Endothelial cell of umbilical vein (primary cell): Measurements from ENCODE around the gene ACTR3C.

ENCODE experiments used
- EZH2 ChIP-seq: IDR thresholded peaks from 2 replicates; pipeline ENCODE4 v1.6.1; 2012; ENCODE audit warnings: borderline replicate concordance, low read depth, mild to moderate bottlenecking, moderate library complexity, low read length, inconsistent platforms; ENCODE audit not compliant: severe bottlenecking
- JUN ChIP-seq: IDR thresholded peaks from 2 replicates; pipeline ENCODE4 v1.6.1; 2011; ENCODE audit warnings: borderline replicate concordance, low read depth; ENCODE audit not compliant: insufficient read length, insufficient read depth
- POLR2A ChIP-seq: IDR thresholded peaks from 2 replicates; pipeline ENCODE4 v1.6.1; 2012; ENCODE audit warnings: low read depth, mild to moderate bottlenecking, control low read depth, low read length
- TF ChIP-seq, protein P1 (sequence below), 2 donors: IDR thresholded peaks; 1 replicate in 1 of 2; 2 replicates in 1 of 2; pipeline ENCODE4 v1.5.1; 2011; ENCODE audit warnings: low read length in 2 of 2, mild to moderate bottlenecking in 2 of 2, moderate library complexity in 2 of 2, control low read depth in 1 of 2, inconsistent platforms in 1 of 2, low read depth in 1 of 2; ENCODE audit not compliant: insufficient read depth in 1 of 2; ENCODE audit errors: extremely low read depth in 1 of 2

DNA sequence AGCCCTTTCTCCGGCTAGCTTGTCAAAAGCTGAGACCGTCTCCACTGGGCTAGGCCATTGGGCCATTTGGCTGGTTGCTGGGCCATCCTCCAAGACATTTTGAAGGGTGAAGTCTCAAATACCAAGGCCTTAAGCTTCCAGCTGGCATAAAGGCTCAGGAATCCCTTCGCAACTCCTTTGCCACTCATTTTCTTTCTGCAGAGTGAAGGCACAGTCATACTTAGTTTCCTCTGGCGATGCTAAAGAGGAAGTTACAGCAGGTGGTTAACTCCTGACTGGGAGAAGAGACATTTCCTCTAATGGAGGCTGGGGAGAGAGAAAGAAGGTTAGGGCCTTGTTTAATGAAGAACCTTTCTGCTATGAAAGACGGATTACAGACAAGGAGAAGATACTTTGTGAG is 40.5 kb upstream of the ACTR3C start:
- no peak for TF ChIP-seq JUN
- TF ChIP-seq, protein P1, sequence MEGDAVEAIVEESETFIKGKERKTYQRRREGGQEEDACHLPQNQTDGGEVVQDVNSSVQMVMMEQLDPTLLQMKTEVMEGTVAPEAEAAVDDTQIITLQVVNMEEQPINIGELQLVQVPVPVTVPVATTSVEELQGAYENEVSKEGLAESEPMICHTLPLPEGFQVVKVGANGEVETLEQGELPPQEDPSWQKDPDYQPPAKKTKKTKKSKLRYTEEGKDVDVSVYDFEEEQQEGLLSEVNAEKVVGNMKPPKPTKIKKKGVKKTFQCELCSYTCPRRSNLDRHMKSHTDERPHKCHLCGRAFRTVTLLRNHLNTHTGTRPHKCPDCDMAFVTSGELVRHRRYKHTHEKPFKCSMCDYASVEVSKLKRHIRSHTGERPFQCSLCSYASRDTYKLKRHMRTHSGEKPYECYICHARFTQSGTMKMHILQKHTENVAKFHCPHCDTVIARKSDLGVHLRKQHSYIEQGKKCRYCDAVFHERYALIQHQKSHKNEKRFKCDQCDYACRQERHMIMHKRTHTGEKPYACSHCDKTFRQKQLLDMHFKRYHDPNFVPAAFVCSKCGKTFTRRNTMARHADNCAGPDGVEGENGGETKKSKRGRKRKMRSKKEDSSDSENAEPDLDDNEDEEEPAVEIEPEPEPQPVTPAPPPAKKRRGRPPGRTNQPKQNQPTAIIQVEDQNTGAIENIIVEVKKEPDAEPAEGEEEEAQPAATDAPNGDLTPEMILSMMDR (IDR thresholded peaks at IDR 0.05; ENCODE audit: extremely low read depth in 1 of 2, insufficient read depth in 1 of 2, low read depth in 1 of 2, low read length in 2 of 2): no peak
- no peak for TF ChIP-seq EZH2
- no peak for TF ChIP-seq POLR2A
